IMR-90 (cell line): ENCODE data around the gene LHFPL5. TPM values are rescaled to one million over a fixed set of nuclear protein-coding genes. Genes with fewer than 3 reads are reported as not detected.

ENCODE experiments used
- ATAC-seq: fragments of 200-7000 bp; cut with Tn5 transposase; 2 replicates; pipeline ENCODE4 v1.9.1; 2020; ENCODE audit warnings: low read depth, mild to moderate bottlenecking, moderate library complexity
- BruUV-seq: library from RNA; stranded (reverse); fragments of 400-500 nt; replicated peaks from 2 replicates; lab custom pipeline; 2021; lab: Mats Ljungman, UMichigan
- CTCF ChIA-PET: fragments of 300-600 bp; formaldehyde crosslinking; extraction: SDS; loops from one replicate; lab custom pipeline; 2021; ENCODE audit warnings: antibody characterized with exemption; lab: Yijun Ruan, JAX
- POLR2A ChIA-PET: fragments of 300-600 bp; sonication (Branson Sonifier 250); formaldehyde crosslinking; loops from one replicate; lab custom pipeline; 2022; ENCODE audit warnings: antibody characterized with exemption; ENCODE audit not compliant: unreplicated experiment; lab: Charles Lee
- DNase-seq: peaks from one replicate; pipeline ENCODE4 v3.0.0; 2013
- H2AFZ ChIP-seq: replicated peaks from 2 replicates; pipeline ENCODE3; 2013; ENCODE audit warnings: low read length, mild to moderate bottlenecking; ENCODE audit not compliant: poor library complexity
- H2AK5ac ChIP-seq: 2 replicates; pipeline ENCODE4 v1.6.1; 2013; ENCODE audit warnings: low read depth, low read length, inconsistent platforms
- H2AK9ac ChIP-seq: replicated peaks from 2 replicates; pipeline ENCODE3; 2013; ENCODE audit warnings: mild to moderate bottlenecking, low read depth, low read length, moderate library complexity; ENCODE audit not compliant: poor library complexity
- H2BK120ac ChIP-seq: 2 replicates; pipeline ENCODE4 v1.6.1; 2013; ENCODE audit warnings: low read depth, low read length, inconsistent platforms
- H2BK15ac ChIP-seq: 3 replicates; pipeline ENCODE4 v1.6.1; 2013; ENCODE audit warnings: low read depth, low read length, inconsistent platforms
- H2BK20ac ChIP-seq: 2 replicates; pipeline ENCODE4 v1.6.1; 2013; ENCODE audit warnings: low read depth, mild to moderate bottlenecking, inconsistent platforms, low read length, moderate library complexity
- H2BK5ac ChIP-seq: 2 replicates; pipeline ENCODE4 v1.6.1; 2013; ENCODE audit warnings: mild to moderate bottlenecking, low read depth, low read length, inconsistent platforms; ENCODE audit not compliant: poor library complexity, severe bottlenecking
- H3K14ac ChIP-seq: replicated peaks from 2 replicates; pipeline ENCODE4 v1.6.1; 2013; ENCODE audit warnings: low read depth, low read length, inconsistent platforms
- H3K18ac ChIP-seq: 2 replicates; pipeline ENCODE4 v1.6.1; 2013; ENCODE audit warnings: low read depth, low read length, control low read depth
- H3K23ac ChIP-seq: 2 replicates; pipeline ENCODE4 v1.6.1; 2013; ENCODE audit warnings: low read depth, low read length, inconsistent platforms
- H3K27ac ChIP-seq: 2 replicates; pipeline ENCODE4 v1.5.1; 2013; ENCODE audit warnings: mild to moderate bottlenecking, control low read depth, low read length; ENCODE audit not compliant: insufficient read depth
- H3K27me3 ChIP-seq: 2 replicates; pipeline ENCODE4 v1.6.1; 2013; ENCODE audit warnings: low read length; ENCODE audit not compliant: control insufficient read depth, insufficient read depth
- H3K36me3 ChIP-seq: 2 replicates; pipeline ENCODE4 v1.6.1; 2013; ENCODE audit warnings: low read length, mixed read lengths; ENCODE audit not compliant: control insufficient read depth, insufficient read depth
- H3K4ac ChIP-seq: 2 replicates; pipeline ENCODE4 v1.6.1; 2013; ENCODE audit warnings: low read depth, low read length, inconsistent platforms
- H3K4me1 ChIP-seq: 2 replicates; pipeline ENCODE4 v1.6.1; 2013; ENCODE audit warnings: low read length, mixed read lengths; ENCODE audit not compliant: control insufficient read depth, insufficient read depth
- H3K4me2 ChIP-seq: 2 replicates; pipeline ENCODE4 v1.6.1; 2013; ENCODE audit warnings: low read depth, mild to moderate bottlenecking, control low read depth, low read length, moderate library complexity
- H3K4me3 ChIP-seq: 2 replicates; pipeline ENCODE4 v1.5.1; 2013; ENCODE audit warnings: low read depth, mild to moderate bottlenecking, control low read depth, low read length, moderate library complexity; ENCODE audit not compliant: insufficient read depth
- H3K56ac ChIP-seq: 2 replicates; pipeline ENCODE4 v1.6.1; 2013; ENCODE audit warnings: low read length, inconsistent platforms; ENCODE audit not compliant: insufficient read depth; ENCODE audit errors: extremely low read depth
- H3K79me1 ChIP-seq, 2 experiments: 2 replicates each; pipeline ENCODE4 v1.6.1; 2013; ENCODE audit warnings: low read length in 2 of 2, inconsistent platforms in 1 of 2, low read depth in 1 of 2
- H3K9ac ChIP-seq: 2 replicates; pipeline ENCODE4 v1.6.1; 2013; ENCODE audit warnings: low read depth, low read length, control low read depth
- H3K9me1 ChIP-seq: 2 replicates; pipeline ENCODE4 v1.6.1; 2013; ENCODE audit warnings: low read length, inconsistent platforms; ENCODE audit not compliant: insufficient read depth
- H3K9me3 ChIP-seq: 2 replicates; pipeline ENCODE4 v1.6.1; 2013; ENCODE audit warnings: low read length; ENCODE audit not compliant: control insufficient read depth, insufficient read depth
- H4K20me1 ChIP-seq: 2 replicates; pipeline ENCODE4 v1.6.1; 2013; ENCODE audit warnings: low read length, inconsistent platforms; ENCODE audit not compliant: insufficient read depth
- H4K5ac ChIP-seq: 2 replicates; pipeline ENCODE4 v1.6.1; 2013; ENCODE audit warnings: mild to moderate bottlenecking, low read depth, low read length, control low read depth
- H4K8ac ChIP-seq, 2 experiments: 2 replicates each; pipeline ENCODE4 v1.6.1; 2013; ENCODE audit warnings: low read depth in 2 of 2, low read length in 2 of 2, control low read depth in 1 of 2, inconsistent platforms in 1 of 2
- H4K91ac ChIP-seq: 2 replicates; pipeline ENCODE4 v1.6.1; 2013; ENCODE audit warnings: low read depth, low read length, inconsistent platforms; ENCODE audit not compliant: insufficient read depth
- CHD1 ChIP-seq: IDR thresholded peaks from 2 replicates; pipeline ENCODE4 v1.6.1; 2012; ENCODE audit warnings: low read depth, low read length, improper control_type of control experiment
- FOS ChIP-seq: fragments of 150-350 bp; IDR thresholded peaks from 2 replicates; pipeline ENCODE4 v1.6.1; 2016; ENCODE audit warnings: low read depth, low read length
- MAFK ChIP-seq: IDR thresholded peaks from 2 replicates; pipeline ENCODE4 v1.6.1; 2012; ENCODE audit warnings: low read depth, low read length, improper control_type of control experiment
- MAZ ChIP-seq: IDR thresholded peaks from 2 replicates; pipeline ENCODE4 v1.6.1; 2012; ENCODE audit warnings: low read depth, mild to moderate bottlenecking, low read length, improper control_type of control experiment, moderate library complexity, borderline replicate concordance
- NFE2L2 ChIP-seq: fragments of 150-350 bp; IDR thresholded peaks from 2 replicates; pipeline ENCODE4 v1.6.1; 2016; ENCODE audit warnings: low read depth, mild to moderate bottlenecking, low read length
- POLR2A ChIP-seq: IDR thresholded peaks from 2 replicates; pipeline ENCODE4 v1.6.1; 2012; ENCODE audit warnings: mild to moderate bottlenecking, low read depth, low read length
- RAD21 ChIP-seq: IDR thresholded peaks from 2 replicates; pipeline ENCODE4 v1.6.1; 2012; ENCODE audit warnings: low read length, improper control_type of control experiment
- SMC3 ChIP-seq: fragments of 150-350 bp; IDR thresholded peaks from 2 replicates; pipeline ENCODE4 v1.6.1; 2016; ENCODE audit warnings: low read depth, mild to moderate bottlenecking, antibody characterized with exemption, low read length, moderate library complexity
- WGBS, 2 experiments: methylation state at CpG; one replicate each; pipeline versions ENCODE4 v1.1.5 to v1.1.7; 2013; ENCODE audit warnings: missing lambda C conversion rate in 2 of 2; ENCODE audit not compliant: insufficient read length in 1 of 2; ENCODE audit errors: extremely low coverage in 2 of 2; 5-methylcytosine and 5-hydroxymethylcytosine counted together
- dilution Hi-C: fragments of 300-500 bp; cut with HindIII; formaldehyde crosslinking; loops from one replicate; pipeline ENCODE4 v1.14.3; 2018; ENCODE audit warnings: low sequenced_read_pairs; ENCODE audit not compliant: unreplicated experiment
- in situ Hi-C: fragments of 300-500 bp; cut with MboI; formaldehyde crosslinking; loops from 3 replicates; pipeline ENCODE4 v1.14.3; 2019; ENCODE audit warnings: low sequenced_read_pairs, inconsistent platforms, mixed read lengths
- intact Hi-C: fragments of 100-400 bp; cut with micrococcal nuclease; formaldehyde crosslinking; loops from 2 replicates; pipeline ENCODE4 v1.10.0; 2022
- polyA plus RNA-seq, 3 experiments: library from polyadenylated mRNA; depleted of rRNA; stranded (reverse); fragments of >200 nt; gene quantifications; 2 replicates each; pipeline ENCODE4 v1.2.3, GENCODE V29; 2012; ENCODE audit warnings: low replicate concordance in 1 of 3
- total RNA-seq: library from RNA; depleted of rRNA; stranded (reverse); fragments of >200 nt; gene quantifications from 2 replicates; pipeline ENCODE4 v1.2.3, GENCODE V29; 2012
- TF ChIP-seq, protein P1 (sequence below): conservative IDR thresholded peaks from 2 replicates; pipeline ENCODE4 v1.5.1; 2012; ENCODE audit warnings: mild to moderate bottlenecking, low read depth, low read length, improper control_type of control experiment
- TF ChIP-seq, protein P2 (sequence below): fragments of 150-350 bp; IDR thresholded peaks from 2 replicates; pipeline ENCODE4 v1.6.1; 2017; ENCODE audit warnings: mild to moderate bottlenecking, antibody characterized with exemption, low read length, low read depth

The LHFPL5 gene
- total and polyA plus RNA-seq, 2 of the 4 experiments (the other 2 are of a cell fraction): not detected

DNA sequence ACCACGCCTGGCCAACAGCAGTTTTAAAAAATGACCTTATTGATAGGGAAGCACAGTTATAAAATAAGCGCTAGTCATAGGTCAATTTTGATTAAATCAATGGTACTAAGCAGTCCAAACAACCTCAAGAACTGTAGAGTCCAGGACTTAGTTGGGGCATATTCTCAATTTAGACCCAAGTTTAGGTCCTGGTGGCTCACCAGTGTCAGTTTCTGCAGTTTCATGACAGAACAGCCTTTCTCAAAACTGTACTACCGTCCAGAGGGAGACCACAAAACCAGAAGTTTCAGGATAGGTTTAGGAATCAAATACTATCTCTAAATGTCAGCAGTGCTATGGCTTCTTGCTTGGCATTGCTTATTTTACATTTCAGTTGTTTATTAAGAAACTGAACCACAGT lies 39.1 kb downstream of the LHFPL5 start:
- 0 out of 4 replicates have a peak, but pooled peaks cover 0 to 4% of the 10 kb centered on the region in 2 experiments for H3K79me1 ChIP-seq
- H3K4me2 ChIP-seq: no peak overlapping the region
- no peaks in the 10 kb centered on the region; the same call in 1 of the 2 replicates for H3K9me3 ChIP-seq
- no peak overlapping the region for H3K4ac ChIP-seq
- H3K27ac ChIP-seq: no peak overlapping the region
- no peak overlapping the region for H2BK20ac ChIP-seq
- TF ChIP-seq MAFK: no peak
- no peak for TF ChIP-seq POLR2A
- TF ChIP-seq, protein P1, sequence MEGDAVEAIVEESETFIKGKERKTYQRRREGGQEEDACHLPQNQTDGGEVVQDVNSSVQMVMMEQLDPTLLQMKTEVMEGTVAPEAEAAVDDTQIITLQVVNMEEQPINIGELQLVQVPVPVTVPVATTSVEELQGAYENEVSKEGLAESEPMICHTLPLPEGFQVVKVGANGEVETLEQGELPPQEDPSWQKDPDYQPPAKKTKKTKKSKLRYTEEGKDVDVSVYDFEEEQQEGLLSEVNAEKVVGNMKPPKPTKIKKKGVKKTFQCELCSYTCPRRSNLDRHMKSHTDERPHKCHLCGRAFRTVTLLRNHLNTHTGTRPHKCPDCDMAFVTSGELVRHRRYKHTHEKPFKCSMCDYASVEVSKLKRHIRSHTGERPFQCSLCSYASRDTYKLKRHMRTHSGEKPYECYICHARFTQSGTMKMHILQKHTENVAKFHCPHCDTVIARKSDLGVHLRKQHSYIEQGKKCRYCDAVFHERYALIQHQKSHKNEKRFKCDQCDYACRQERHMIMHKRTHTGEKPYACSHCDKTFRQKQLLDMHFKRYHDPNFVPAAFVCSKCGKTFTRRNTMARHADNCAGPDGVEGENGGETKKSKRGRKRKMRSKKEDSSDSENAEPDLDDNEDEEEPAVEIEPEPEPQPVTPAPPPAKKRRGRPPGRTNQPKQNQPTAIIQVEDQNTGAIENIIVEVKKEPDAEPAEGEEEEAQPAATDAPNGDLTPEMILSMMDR: no peak
- TF ChIP-seq SMC3: no peak
- TF ChIP-seq FOS: no peak
- TF ChIP-seq CHD1: no peak
- TF ChIP-seq, protein P2, sequence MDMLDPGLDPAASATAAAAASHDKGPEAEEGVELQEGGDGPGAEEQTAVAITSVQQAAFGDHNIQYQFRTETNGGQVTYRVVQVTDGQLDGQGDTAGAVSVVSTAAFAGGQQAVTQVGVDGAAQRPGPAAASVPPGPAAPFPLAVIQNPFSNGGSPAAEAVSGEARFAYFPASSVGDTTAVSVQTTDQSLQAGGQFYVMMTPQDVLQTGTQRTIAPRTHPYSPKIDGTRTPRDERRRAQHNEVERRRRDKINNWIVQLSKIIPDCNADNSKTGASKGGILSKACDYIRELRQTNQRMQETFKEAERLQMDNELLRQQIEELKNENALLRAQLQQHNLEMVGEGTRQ: no peak
- TF ChIP-seq MAZ: no peak
- TF ChIP-seq RAD21: no peak
- no peak for TF ChIP-seq NFE2L2
- no peak overlapping the region for H4K5ac ChIP-seq
- no peak overlapping the region for H2AFZ ChIP-seq
- intact Hi-C loops (no loop called here), in situ Hi-C loops (no loop called here), dilution Hi-C loops (no loop called here)
- H3K4me1 ChIP-seq: no peaks in the 10 kb centered on the region
- H2AK9ac ChIP-seq: no peak overlapping the region
- H2BK120ac ChIP-seq: no peak overlapping the region
- H2BK5ac ChIP-seq: no peak overlapping the region
- WGBS, 2 experiments: 100% methylated on average over 2 of the region's 3 CpGs; no CpG with 5 or more reads in 1 of the 2 experiments
- no peak overlapping the region for H4K8ac ChIP-seq
- no TSS peak for BruUV-seq
- no peak overlapping the region for H3K18ac ChIP-seq
- no peak for ATAC-seq
- H3K36me3 ChIP-seq: peaks cover 8% of the 10 kb centered on the region
- no peak overlapping the region for H3K56ac ChIP-seq
- no peak overlapping the region for H2AK5ac ChIP-seq
- H3K27me3 ChIP-seq: no peaks in the 10 kb centered on the region
- H3K9me1 ChIP-seq: 0 out of 2 replicates have a peak, but pooled peaks cover 3% of the 10 kb centered on the region
- no peak overlapping the region for H3K9ac ChIP-seq
- CTCF ChIA-PET: no interaction called here
- POLR2A ChIA-PET: no interaction called here
- DNase-seq: no peak
- no peak overlapping the region for H3K4me3 ChIP-seq
- no peak overlapping the region for H3K14ac ChIP-seq
- no peak overlapping the region for H4K91ac ChIP-seq
- H3K23ac ChIP-seq: no peak overlapping the region
- H4K20me1 ChIP-seq: no peaks in the 10 kb centered on the region
- H2BK15ac ChIP-seq: no peak overlapping the region
